ENCODE measurements around the gene HSFX1.
"Not testable (repeated sequence)": the region's sequence is repeated elsewhere in the genome, so short reads cannot be mapped to it uniquely, and the experiment has no call there.

HSFX1 gene

DNA sequence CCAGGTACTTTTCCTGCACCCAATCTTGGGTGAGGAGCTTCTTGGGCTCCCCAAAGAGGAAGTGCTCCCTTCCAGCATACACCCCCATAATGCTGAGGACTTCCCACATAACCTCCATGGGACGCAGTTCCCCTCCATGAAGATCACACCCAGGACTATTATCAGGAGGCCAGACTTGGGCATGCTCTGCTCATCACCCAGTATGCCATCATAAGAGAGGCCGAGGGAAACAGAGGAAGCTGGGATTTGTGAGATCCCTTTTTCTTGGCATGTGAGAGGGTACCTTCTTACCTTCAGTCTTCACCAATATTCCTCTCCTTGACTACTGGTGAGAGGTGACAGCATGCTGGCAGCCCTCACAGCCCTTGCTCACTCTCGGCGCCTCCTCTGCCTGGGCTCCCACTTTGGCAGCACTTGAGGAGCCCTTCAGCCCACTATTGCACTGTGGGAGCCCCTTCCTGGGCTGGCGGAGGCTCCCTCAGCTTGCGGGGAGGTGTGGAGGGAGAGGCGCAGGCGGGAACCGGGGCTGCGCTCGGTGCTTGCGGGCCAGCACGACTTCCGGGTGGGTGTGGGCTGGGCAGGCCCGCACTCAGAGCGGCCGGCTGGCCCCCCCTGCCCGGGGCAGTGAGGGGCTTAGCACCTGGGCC is 15.7 kb upstream of the HSFX1 start:
- no peak overlapping the region for H2AFZ ChIP-seq (ENCODE audit: low read depth, low read length)
- H4K20me1 ChIP-seq (ENCODE audit: insufficient read depth, low read length): no peaks in the 10 kb centered on the region
- H3K4me1 ChIP-seq (ENCODE audit: low read length): peaks cover 10% of the 10 kb centered on the region
- H3K9me3 ChIP-seq (ENCODE audit: insufficient read depth, low read length): no peaks in the 10 kb centered on the region
- H3K27ac ChIP-seq (ENCODE audit: low read length): no peak overlapping the region
- no peaks in the 10 kb centered on the region for H3K36me3 ChIP-seq (replicated peaks; ENCODE audit: low read depth, low read length)
- no peak overlapping the region for H3K4me2 ChIP-seq (ENCODE audit: low read length)
- H3K27me3 ChIP-seq (ENCODE audit: low read depth, low read length): no peaks in the 10 kb centered on the region
- TF ChIP-seq EZH2phosphoT487 (IDR thresholded peaks at IDR 0.05; ENCODE audit: low read depth): no peak
- TF ChIP-seq, protein P1, sequence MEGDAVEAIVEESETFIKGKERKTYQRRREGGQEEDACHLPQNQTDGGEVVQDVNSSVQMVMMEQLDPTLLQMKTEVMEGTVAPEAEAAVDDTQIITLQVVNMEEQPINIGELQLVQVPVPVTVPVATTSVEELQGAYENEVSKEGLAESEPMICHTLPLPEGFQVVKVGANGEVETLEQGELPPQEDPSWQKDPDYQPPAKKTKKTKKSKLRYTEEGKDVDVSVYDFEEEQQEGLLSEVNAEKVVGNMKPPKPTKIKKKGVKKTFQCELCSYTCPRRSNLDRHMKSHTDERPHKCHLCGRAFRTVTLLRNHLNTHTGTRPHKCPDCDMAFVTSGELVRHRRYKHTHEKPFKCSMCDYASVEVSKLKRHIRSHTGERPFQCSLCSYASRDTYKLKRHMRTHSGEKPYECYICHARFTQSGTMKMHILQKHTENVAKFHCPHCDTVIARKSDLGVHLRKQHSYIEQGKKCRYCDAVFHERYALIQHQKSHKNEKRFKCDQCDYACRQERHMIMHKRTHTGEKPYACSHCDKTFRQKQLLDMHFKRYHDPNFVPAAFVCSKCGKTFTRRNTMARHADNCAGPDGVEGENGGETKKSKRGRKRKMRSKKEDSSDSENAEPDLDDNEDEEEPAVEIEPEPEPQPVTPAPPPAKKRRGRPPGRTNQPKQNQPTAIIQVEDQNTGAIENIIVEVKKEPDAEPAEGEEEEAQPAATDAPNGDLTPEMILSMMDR (IDR thresholded peaks at IDR 0.05; ENCODE audit: low read depth, low read length): no peak
- H3K9ac ChIP-seq (ENCODE audit: low read length): no peak overlapping the region
- H3K4me3 ChIP-seq (ENCODE audit: low read length): no peak overlapping the region
- no peaks in the 10 kb centered on the region for H3K79me2 ChIP-seq (ENCODE audit: low read length)

DNA sequence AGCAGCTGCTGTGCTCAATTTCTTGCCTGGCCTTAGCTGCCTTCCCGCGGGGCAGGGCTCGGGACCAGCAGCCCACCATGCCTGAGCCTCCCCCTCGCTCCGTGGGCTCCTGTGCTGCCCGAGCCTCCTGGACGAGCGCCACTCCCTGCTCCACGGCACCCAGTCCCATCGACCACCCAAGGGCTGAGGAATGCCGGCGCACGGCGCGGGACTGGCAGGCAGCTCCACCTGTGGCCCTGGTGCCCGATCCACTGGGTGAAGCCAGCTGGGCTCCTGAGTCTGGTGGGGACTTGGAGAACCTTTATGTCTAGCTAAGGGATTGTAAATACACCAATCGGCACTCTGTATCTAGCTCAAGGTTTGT is 15.2 kb upstream of the HSFX1 start:
- H3K27me3 ChIP-seq (ENCODE audit: low read depth, low read length); H2AFZ ChIP-seq (ENCODE audit: low read depth, low read length); H3K36me3 ChIP-seq (replicated peaks; ENCODE audit: low read depth, low read length); H3K4me3 ChIP-seq (ENCODE audit: low read length); H3K79me2 ChIP-seq (ENCODE audit: low read length); H3K27ac ChIP-seq (ENCODE audit: low read length); H3K9me3 ChIP-seq (ENCODE audit: insufficient read depth, low read length); H4K20me1 ChIP-seq (ENCODE audit: insufficient read depth, low read length); H3K4me2 ChIP-seq (ENCODE audit: low read length); H3K9ac ChIP-seq (ENCODE audit: low read length): not testable (repeated sequence)
- peaks cover 10% of the 10 kb centered on the region for H3K4me1 ChIP-seq (ENCODE audit: low read length)

DNA sequence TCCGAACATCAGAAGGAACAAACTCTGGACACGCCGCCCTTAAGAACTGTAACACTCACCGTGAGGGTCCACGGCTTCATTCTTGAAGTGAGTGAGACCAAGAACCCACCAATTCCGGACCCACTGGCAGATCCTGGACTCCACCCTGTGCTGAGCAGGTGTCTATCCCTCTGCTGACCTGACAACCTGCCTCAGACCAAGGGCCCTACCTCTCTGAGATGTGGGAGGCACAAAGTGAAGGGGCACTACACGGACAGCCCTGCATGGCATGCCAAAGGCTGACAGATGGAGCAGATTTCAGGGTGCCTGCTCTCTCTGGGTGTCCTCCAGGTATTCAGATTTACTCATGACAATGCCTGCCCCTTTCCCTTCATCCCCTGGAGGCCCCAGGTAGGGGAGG is 14.0 kb upstream of the HSFX1 start:
- Histone ChIP-seq H2AFZ (ENCODE audit: low read depth, low read length) (no peak overlapping the region), H3K4me3 (ENCODE audit: low read length) (no peak overlapping the region), H3K27ac (ENCODE audit: low read length) (no peak overlapping the region), H3K9me3 (ENCODE audit: insufficient read depth, low read length) (no peaks in the 10 kb centered on the region), H3K4me1 (ENCODE audit: low read length) (peaks cover 10% of the 10 kb centered on the region), H3K79me2 (ENCODE audit: low read length) (no peaks in the 10 kb centered on the region), H3K36me3 (replicated peaks; ENCODE audit: low read depth, low read length) (no peaks in the 10 kb centered on the region), H3K27me3 (ENCODE audit: low read depth, low read length) (no peaks in the 10 kb centered on the region), H3K9ac (ENCODE audit: low read length) (no peak overlapping the region), H3K4me2 (ENCODE audit: low read length) (no peak overlapping the region), H4K20me1 (ENCODE audit: insufficient read depth, low read length) (no peaks in the 10 kb centered on the region)
- TF ChIP-seq, protein P1 (IDR thresholded peaks at IDR 0.05; ENCODE audit: low read depth, low read length): no peak
- TF ChIP-seq EZH2phosphoT487 (IDR thresholded peaks at IDR 0.05; ENCODE audit: low read depth): no peak

DNA sequence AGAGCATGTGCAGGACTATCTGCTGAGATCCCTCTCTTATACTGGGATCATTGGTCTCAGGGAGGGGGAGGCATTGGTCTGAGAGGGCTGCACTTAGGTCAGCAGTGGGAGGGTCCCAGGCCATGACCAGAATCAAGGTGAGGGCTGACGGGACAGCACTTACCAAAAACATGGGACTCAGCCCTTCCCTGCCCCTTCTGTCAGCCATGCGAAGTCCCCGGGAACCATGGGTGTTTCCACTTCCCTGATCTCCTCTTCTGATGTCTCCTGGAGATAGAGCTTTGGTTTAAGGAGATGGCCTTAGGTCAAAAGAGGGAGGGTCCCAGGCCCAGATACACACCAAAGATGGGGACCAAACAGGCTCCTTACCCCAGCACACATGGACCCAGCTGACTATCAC is 12.9 kb upstream of the HSFX1 start:
- H3K4me3 ChIP-seq (ENCODE audit: low read length): no peak overlapping the region
- H4K20me1 ChIP-seq (ENCODE audit: insufficient read depth, low read length): no peaks in the 10 kb centered on the region
- no peak overlapping the region for H3K4me2 ChIP-seq (ENCODE audit: low read length)
- no peak overlapping the region for H3K27ac ChIP-seq (ENCODE audit: low read length)
- H3K4me1 ChIP-seq (ENCODE audit: low read length): peaks cover 10% of the 10 kb centered on the region
- H3K36me3 ChIP-seq (replicated peaks; ENCODE audit: low read depth, low read length): no peaks in the 10 kb centered on the region
- no peaks in the 10 kb centered on the region for H3K9me3 ChIP-seq (ENCODE audit: insufficient read depth, low read length)
- no peaks in the 10 kb centered on the region for H3K27me3 ChIP-seq (ENCODE audit: low read depth, low read length)
- no peak overlapping the region for H2AFZ ChIP-seq (ENCODE audit: low read depth, low read length)
- H3K9ac ChIP-seq (ENCODE audit: low read length): no peak overlapping the region
- H3K79me2 ChIP-seq (ENCODE audit: low read length): no peaks in the 10 kb centered on the region
- TF ChIP-seq, protein P1 (IDR thresholded peaks at IDR 0.05; ENCODE audit: low read depth, low read length): no peak
- TF ChIP-seq EZH2phosphoT487 (IDR thresholded peaks at IDR 0.05; ENCODE audit: low read depth): no peak

DNA sequence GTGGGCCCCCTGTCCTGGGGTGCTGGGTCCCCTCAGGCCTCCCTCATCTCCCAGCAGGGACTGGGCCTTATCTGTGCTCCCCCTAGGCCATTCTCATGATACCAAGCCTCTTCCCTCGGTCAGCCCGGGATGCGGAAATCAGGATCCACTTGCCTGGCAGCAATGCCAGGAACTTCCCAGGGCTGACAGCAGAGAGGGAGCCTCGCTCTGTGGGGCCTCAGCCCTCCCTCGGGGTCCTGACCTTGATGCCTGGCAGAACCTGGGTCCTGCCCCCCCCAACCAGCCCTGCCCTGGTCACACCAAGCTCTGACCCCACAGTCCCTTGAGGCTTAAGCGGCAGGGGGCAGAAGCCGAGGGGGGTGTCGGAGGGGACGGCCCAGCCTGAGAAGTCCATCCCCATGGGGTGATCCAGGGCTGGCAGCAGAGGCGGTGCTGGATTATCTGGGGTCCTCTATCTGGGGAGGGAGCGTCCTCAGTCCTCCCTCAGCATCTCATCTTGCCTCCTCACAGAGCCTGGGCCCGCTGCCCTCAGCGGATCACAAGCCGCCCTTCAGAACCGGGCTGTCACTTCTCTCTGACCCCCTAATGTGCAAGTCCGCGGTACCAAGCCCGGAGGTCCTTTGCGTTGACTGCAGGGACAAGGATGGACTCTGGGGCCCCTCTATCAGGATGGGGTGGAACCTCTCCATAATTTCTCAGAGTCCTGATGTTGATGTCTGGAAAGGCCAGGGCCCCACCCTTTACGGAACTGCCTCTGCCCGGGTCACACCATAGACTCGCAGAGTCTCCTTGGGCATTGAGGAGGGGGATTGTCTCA is 11.8 kb upstream of the HSFX1 start:
- not testable (repeated sequence) for H3K9me3 ChIP-seq (ENCODE audit: insufficient read depth, low read length); H3K27ac ChIP-seq (ENCODE audit: low read length); H3K36me3 ChIP-seq (replicated peaks; ENCODE audit: low read depth, low read length); H4K20me1 ChIP-seq (ENCODE audit: insufficient read depth, low read length); H3K9ac ChIP-seq (ENCODE audit: low read length); H3K4me1 ChIP-seq (ENCODE audit: low read length); H3K4me2 ChIP-seq (ENCODE audit: low read length); H3K4me3 ChIP-seq (ENCODE audit: low read length); H2AFZ ChIP-seq (ENCODE audit: low read depth, low read length); H3K27me3 ChIP-seq (ENCODE audit: low read depth, low read length); H3K79me2 ChIP-seq (ENCODE audit: low read length)

All from OCI-LY3 (cell line).